HCT116 (cell line): ENCODE measurements around the gene CCT5.

Source experiments
- CTCF ChIP-seq, 3 experiments: fragments of 200-600 bp in 1 of 3; sonication (generic) in 1 of 3; IDR thresholded peaks in 2 of 3; conservative IDR thresholded peaks in 1 of 3; 2 replicates each; pipeline ENCODE4 v1.5.1; 2012 to 2017; ENCODE audit warnings: low read depth in 2 of 3, low read length in 2 of 3, antibody characterized with exemption in 1 of 3, borderline replicate concordance in 1 of 3, control low read depth in 1 of 3, mild to moderate bottlenecking in 1 of 3, mixed read lengths in 1 of 3, mixed run types in 1 of 3, moderate library complexity in 1 of 3; ENCODE audit not compliant: insufficient read depth in 1 of 3
- POLR2AphosphoS5 ChIP-seq: IDR thresholded peaks from 2 replicates; pipeline ENCODE4 v1.6.1; 2011; ENCODE audit warnings: mild to moderate bottlenecking, low read depth, low read length, moderate library complexity
- SP1 ChIP-seq: IDR thresholded peaks from 2 replicates; pipeline ENCODE4 v1.6.1; 2012; ENCODE audit warnings: low read depth
- TCF7L2 ChIP-seq: IDR thresholded peaks from 2 replicates; pipeline ENCODE4 v1.7.0; 2011; ENCODE audit warnings: borderline replicate concordance, inconsistent platforms; ENCODE audit not compliant: insufficient read depth, insufficient read length; ENCODE audit errors: extremely low read depth

- TF ChIP-seq TCF7L2 (no peak), CTCF (IDR thresholded peaks at IDR 0.05 in 2 of 3, conservative IDR thresholded peaks at IDR 0.05 in 1 of 3; ENCODE audit: borderline replicate concordance in 1 of 3, insufficient read depth in 1 of 3, low read depth in 2 of 3, low read length in 2 of 3) (no peak), POLR2AphosphoS5 (no peak), SP1 (no peak)
Measured at GRCh38 chr5:10303201-10303600, 53.1 kb downstream of the CCT5 start.
